IPS-15b (cell line): ENCODE measurements around the gene PTPRU.

ENCODE experiments used
- H3K27me3 ChIP-seq: one replicate; pipeline ENCODE4 v1.6.1; 2013; ENCODE audit warnings: low read length; ENCODE audit not compliant: control insufficient read depth, insufficient read depth
- H3K36me3 ChIP-seq: one replicate; pipeline ENCODE4 v1.6.1; 2013; ENCODE audit warnings: low read length; ENCODE audit not compliant: control insufficient read depth, insufficient read depth
- H3K4me1 ChIP-seq: one replicate; pipeline ENCODE4 v1.6.1; 2013; ENCODE audit warnings: mild to moderate bottlenecking, low read length; ENCODE audit not compliant: control insufficient read depth, insufficient read depth
- H3K4me3 ChIP-seq: one replicate; pipeline ENCODE4 v1.5.1; 2013; ENCODE audit warnings: low read depth, low read length
- H3K9ac ChIP-seq: one replicate; pipeline ENCODE4 v1.6.1; 2013; ENCODE audit warnings: low read depth, mild to moderate bottlenecking, low read length
- H3K9me3 ChIP-seq: one replicate; pipeline ENCODE4 v1.6.1; 2013; ENCODE audit warnings: mild to moderate bottlenecking, low read length; ENCODE audit not compliant: control insufficient read depth, insufficient read depth

The PTPRU gene

DNA sequence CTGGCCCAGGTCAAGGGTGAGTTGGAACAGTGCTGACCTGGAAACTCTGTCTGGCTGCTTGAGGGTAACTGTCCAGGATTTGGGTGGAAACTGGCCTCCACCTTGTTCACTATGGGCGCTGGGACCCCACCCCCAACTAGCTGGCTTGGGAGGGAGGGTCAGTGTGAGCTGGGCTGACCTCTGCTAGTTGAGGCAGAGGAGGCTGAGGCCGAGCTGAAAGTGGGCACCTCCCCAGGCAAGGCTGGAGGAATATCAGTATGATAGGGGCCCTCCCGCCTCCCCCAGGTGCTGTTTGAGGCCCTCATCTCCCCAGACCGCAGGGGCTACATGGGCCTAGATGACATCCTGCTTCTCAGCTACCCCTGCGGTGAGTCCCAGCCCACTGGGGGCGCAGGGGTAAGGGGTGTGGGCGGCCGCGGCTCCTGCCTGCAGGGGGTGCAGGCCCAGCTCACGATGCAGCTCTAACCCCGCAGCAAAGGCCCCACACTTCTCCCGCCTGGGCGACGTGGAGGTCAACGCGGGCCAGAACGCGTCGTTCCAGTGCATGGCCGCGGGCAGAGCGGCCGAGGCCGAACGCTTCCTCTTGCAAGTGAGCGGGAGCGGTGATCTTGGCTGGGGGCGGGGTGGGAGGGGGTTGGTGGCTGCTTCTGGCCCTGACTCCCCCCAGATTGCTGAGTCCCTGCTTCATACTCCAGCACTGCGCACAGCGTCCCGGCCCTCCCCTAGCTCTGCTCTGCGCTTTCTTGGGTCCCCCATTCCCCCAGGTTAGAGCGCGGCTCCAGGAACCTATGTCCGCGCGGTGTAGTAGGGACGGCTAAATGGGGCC is 22.9 kb downstream of the PTPRU start:
- H3K27me3 ChIP-seq: peaks cover 35% of the 10 kb centered on the region
- peaks cover 18% of the 10 kb centered on the region for H3K4me1 ChIP-seq
- peak overlapping the region; percentile 71 for H3K4me3 ChIP-seq
- no peak overlapping the region for H3K9ac ChIP-seq
- no peaks in the 10 kb centered on the region for H3K9me3 ChIP-seq
- no peaks in the 10 kb centered on the region for H3K36me3 ChIP-seq

DNA sequence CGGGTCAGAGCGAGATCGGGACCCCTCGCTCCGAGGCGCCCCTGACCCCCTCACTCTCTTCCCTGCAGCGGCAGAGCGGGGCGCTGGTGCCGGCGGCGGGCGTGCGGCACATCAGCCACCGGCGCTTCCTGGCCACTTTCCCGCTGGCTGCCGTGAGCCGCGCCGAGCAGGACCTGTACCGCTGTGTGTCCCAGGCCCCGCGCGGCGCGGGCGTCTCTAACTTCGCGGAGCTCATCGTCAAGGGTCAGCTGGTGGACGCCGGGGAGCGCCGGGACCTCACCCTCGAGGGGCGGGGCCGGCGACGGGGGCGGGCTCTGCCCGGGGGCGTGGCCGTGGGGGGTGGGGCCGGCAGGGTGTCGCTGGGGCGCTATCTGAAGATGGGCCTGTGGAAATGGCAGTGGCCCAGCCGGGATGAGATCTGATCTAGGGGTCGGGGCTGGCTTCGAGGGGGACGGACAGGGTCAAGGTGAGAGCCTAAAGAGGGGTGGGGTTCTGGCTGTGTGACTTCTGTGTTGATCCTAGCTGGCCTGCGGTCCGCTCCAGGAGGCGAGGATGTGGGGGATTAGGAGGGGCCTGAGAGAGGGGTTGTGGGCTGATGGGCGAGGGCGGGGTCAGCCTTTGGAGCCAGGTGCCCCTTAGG is 23.6 kb downstream of the PTPRU start:
- no peak overlapping the region for H3K9ac ChIP-seq
- H3K4me3 ChIP-seq: peak overlapping the region; percentile 71
- H3K36me3 ChIP-seq: no peaks in the 10 kb centered on the region

DNA sequence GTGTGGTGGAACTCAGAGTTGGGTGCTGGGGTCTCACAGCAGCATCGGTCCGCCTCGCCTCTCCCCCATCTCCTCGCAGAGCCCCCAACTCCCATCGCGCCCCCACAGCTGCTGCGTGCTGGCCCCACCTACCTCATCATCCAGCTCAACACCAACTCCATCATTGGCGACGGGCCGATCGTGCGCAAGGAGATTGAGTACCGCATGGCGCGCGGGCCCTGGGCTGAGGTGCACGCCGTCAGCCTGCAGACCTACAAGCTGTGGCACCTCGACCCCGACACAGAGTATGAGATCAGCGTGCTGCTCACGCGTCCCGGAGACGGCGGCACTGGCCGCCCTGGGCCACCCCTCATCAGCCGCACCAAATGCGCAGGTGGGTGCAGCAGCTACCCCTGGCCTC is 24.2 kb downstream of the PTPRU start:
- no peaks in the 10 kb centered on the region for H3K9me3 ChIP-seq
- no peak overlapping the region for H3K9ac ChIP-seq
- H3K27me3 ChIP-seq: peaks cover 35% of the 10 kb centered on the region
- peak overlapping the region; percentile 71 for H3K4me3 ChIP-seq
- no peaks in the 10 kb centered on the region for H3K36me3 ChIP-seq
- H3K4me1 ChIP-seq: peaks cover 18% of the 10 kb centered on the region

More for the DNA sequence above, 23.6 kb downstream of the PTPRU start:
- Histone ChIP-seq H3K4me1 (peaks cover 18% of the 10 kb centered on the region), H3K9me3 (no peaks in the 10 kb centered on the region), H3K27me3 (peaks cover 35% of the 10 kb centered on the region)

DNA sequence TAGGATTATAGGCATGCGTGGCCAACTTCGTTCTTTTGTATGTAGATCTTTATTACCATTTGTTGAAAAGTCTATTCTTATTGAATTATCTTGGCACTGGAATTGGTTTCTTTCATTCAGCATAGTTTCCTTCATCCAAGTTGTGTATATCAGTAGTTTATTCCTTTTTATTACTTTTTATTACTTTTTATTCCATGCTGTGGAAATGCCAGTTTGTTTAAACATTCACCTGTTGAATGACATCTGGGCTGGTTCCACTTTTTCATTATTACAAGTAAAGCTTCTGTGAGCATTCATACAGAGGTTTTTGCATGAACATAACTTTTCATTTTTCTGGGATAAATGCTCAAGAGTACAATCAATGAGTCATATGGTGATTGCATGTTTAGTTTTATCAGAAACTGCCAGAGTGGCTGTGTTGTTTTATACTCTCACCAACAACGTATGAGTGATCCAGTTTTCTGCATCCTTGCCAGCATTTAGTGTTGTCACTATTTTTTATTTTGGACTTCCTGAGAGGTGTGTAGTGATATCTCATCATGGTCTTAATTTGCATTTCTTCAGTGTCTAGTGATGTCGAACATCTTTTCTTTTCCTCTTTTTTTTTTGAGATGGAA is 28.6 kb downstream of the PTPRU start:
- H3K4me1 ChIP-seq: no peaks in the 10 kb centered on the region
- H3K36me3 ChIP-seq: no peaks in the 10 kb centered on the region
- H3K27me3 ChIP-seq: peaks cover 8% of the 10 kb centered on the region
- H3K9ac ChIP-seq: no peak overlapping the region
- no peak overlapping the region for H3K4me3 ChIP-seq
- H3K9me3 ChIP-seq: no peaks in the 10 kb centered on the region

GRCh38 chr1:29266912-29267311 is 30.6 kb downstream of the PTPRU start:
- H3K4me3 ChIP-seq: no peak overlapping the region
- no peak overlapping the region for H3K9ac ChIP-seq
- H3K9me3 ChIP-seq: no peaks in the 10 kb centered on the region
- no peaks in the 10 kb centered on the region for H3K27me3 ChIP-seq
- peaks cover 9% of the 10 kb centered on the region for H3K4me1 ChIP-seq
- H3K36me3 ChIP-seq: no peaks in the 10 kb centered on the region

GRCh38 chr1:29267321-29268070 is 31.2 kb downstream of the PTPRU start:
- no peaks in the 10 kb centered on the region for H3K27me3 ChIP-seq
- no peaks in the 10 kb centered on the region for H3K9me3 ChIP-seq
- H3K36me3 ChIP-seq: no peaks in the 10 kb centered on the region
- H3K9ac ChIP-seq: no peak overlapping the region
- H3K4me3 ChIP-seq: no peak overlapping the region
- peaks cover 15% of the 10 kb centered on the region for H3K4me1 ChIP-seq

GRCh38 chr1:29269382-29269781 is 33.1 kb downstream of the PTPRU start:
- Histone ChIP-seq H3K9me3 (no peaks in the 10 kb centered on the region), H3K27me3 (no peaks in the 10 kb centered on the region), H3K36me3 (no peaks in the 10 kb centered on the region), H3K4me3 (no peak overlapping the region), H3K9ac (no peak overlapping the region), H3K4me1 (peaks cover 15% of the 10 kb centered on the region)

- Histone ChIP-seq H3K4me1 (peaks cover 15% of the 10 kb centered on the region), H3K27me3 (no peaks in the 10 kb centered on the region), H3K9me3 (no peaks in the 10 kb centered on the region), H3K9ac (no peak overlapping the region), H3K36me3 (peaks cover 5% of the 10 kb centered on the region), H3K4me3 (no peak overlapping the region)
Measured at GRCh38 chr1:29270929-29271521, 34.7 kb downstream of the PTPRU start.

GRCh38 chr1:29271724-29272123 is 35.4 kb downstream of the PTPRU start:
- peaks cover 15% of the 10 kb centered on the region for H3K4me1 ChIP-seq
- no peaks in the 10 kb centered on the region for H3K9me3 ChIP-seq
- no peaks in the 10 kb centered on the region for H3K27me3 ChIP-seq
- peaks cover 5% of the 10 kb centered on the region for H3K36me3 ChIP-seq
- H3K4me3 ChIP-seq: peak overlapping the region; percentile 5
- H3K9ac ChIP-seq: no peak overlapping the region

- no peaks in the 10 kb centered on the region for H3K9me3 ChIP-seq
- H3K27me3 ChIP-seq: no peaks in the 10 kb centered on the region
- peaks cover 5% of the 10 kb centered on the region for H3K36me3 ChIP-seq
- no peak overlapping the region for H3K9ac ChIP-seq
- H3K4me1 ChIP-seq: peaks cover 15% of the 10 kb centered on the region
- H3K4me3 ChIP-seq: peak overlapping the region; percentile 5
Measured at GRCh38 chr1:29272147-29272907, 36.0 kb downstream of the PTPRU start.
